IMR-90 (cell line): ENCODE data around the gene EPB41L1. TPM values are rescaled to one million over a fixed set of nuclear protein-coding genes. Genes with fewer than 3 reads are reported as not detected.

ENCODE experiments used
- ATAC-seq: fragments of 200-7000 bp; cut with Tn5 transposase; 2 replicates; pipeline ENCODE4 v1.9.1; 2020; ENCODE audit warnings: low read depth, mild to moderate bottlenecking, moderate library complexity
- BruUV-seq: library from RNA; stranded (reverse); fragments of 400-500 nt; replicated peaks from 2 replicates; lab custom pipeline; 2021; lab: Mats Ljungman, UMichigan
- CTCF ChIA-PET: fragments of 300-600 bp; formaldehyde crosslinking; extraction: SDS; loops from one replicate; lab custom pipeline; 2021; ENCODE audit warnings: antibody characterized with exemption; lab: Yijun Ruan, JAX
- POLR2A ChIA-PET: fragments of 300-600 bp; sonication (Branson Sonifier 250); formaldehyde crosslinking; loops from one replicate; lab custom pipeline; 2022; ENCODE audit warnings: antibody characterized with exemption; ENCODE audit not compliant: unreplicated experiment; lab: Charles Lee
- DNase-seq: peaks from one replicate; pipeline ENCODE4 v3.0.0; 2013
- H2AFZ ChIP-seq: replicated peaks from 2 replicates; pipeline ENCODE3; 2013; ENCODE audit warnings: low read length, mild to moderate bottlenecking; ENCODE audit not compliant: poor library complexity
- H2AK5ac ChIP-seq: 2 replicates; pipeline ENCODE4 v1.6.1; 2013; ENCODE audit warnings: low read depth, low read length, inconsistent platforms
- H2AK9ac ChIP-seq: replicated peaks from 2 replicates; pipeline ENCODE3; 2013; ENCODE audit warnings: mild to moderate bottlenecking, low read depth, low read length, moderate library complexity; ENCODE audit not compliant: poor library complexity
- H2BK120ac ChIP-seq: 2 replicates; pipeline ENCODE4 v1.6.1; 2013; ENCODE audit warnings: low read depth, low read length, inconsistent platforms
- H2BK15ac ChIP-seq: 3 replicates; pipeline ENCODE4 v1.6.1; 2013; ENCODE audit warnings: low read depth, low read length, inconsistent platforms
- H2BK20ac ChIP-seq: 2 replicates; pipeline ENCODE4 v1.6.1; 2013; ENCODE audit warnings: low read depth, mild to moderate bottlenecking, inconsistent platforms, low read length, moderate library complexity
- H2BK5ac ChIP-seq: 2 replicates; pipeline ENCODE4 v1.6.1; 2013; ENCODE audit warnings: mild to moderate bottlenecking, low read depth, low read length, inconsistent platforms; ENCODE audit not compliant: poor library complexity, severe bottlenecking
- H3K14ac ChIP-seq: replicated peaks from 2 replicates; pipeline ENCODE4 v1.6.1; 2013; ENCODE audit warnings: low read depth, low read length, inconsistent platforms
- H3K18ac ChIP-seq: 2 replicates; pipeline ENCODE4 v1.6.1; 2013; ENCODE audit warnings: low read depth, low read length, control low read depth
- H3K23ac ChIP-seq: 2 replicates; pipeline ENCODE4 v1.6.1; 2013; ENCODE audit warnings: low read depth, low read length, inconsistent platforms
- H3K27ac ChIP-seq: 2 replicates; pipeline ENCODE4 v1.5.1; 2013; ENCODE audit warnings: mild to moderate bottlenecking, control low read depth, low read length; ENCODE audit not compliant: insufficient read depth
- H3K27me3 ChIP-seq: 2 replicates; pipeline ENCODE4 v1.6.1; 2013; ENCODE audit warnings: low read length; ENCODE audit not compliant: control insufficient read depth, insufficient read depth
- H3K36me3 ChIP-seq: 2 replicates; pipeline ENCODE4 v1.6.1; 2013; ENCODE audit warnings: low read length, mixed read lengths; ENCODE audit not compliant: control insufficient read depth, insufficient read depth
- H3K4ac ChIP-seq: 2 replicates; pipeline ENCODE4 v1.6.1; 2013; ENCODE audit warnings: low read depth, low read length, inconsistent platforms
- H3K4me1 ChIP-seq: 2 replicates; pipeline ENCODE4 v1.6.1; 2013; ENCODE audit warnings: low read length, mixed read lengths; ENCODE audit not compliant: control insufficient read depth, insufficient read depth
- H3K4me2 ChIP-seq: 2 replicates; pipeline ENCODE4 v1.6.1; 2013; ENCODE audit warnings: low read depth, mild to moderate bottlenecking, control low read depth, low read length, moderate library complexity
- H3K4me3 ChIP-seq: 2 replicates; pipeline ENCODE4 v1.5.1; 2013; ENCODE audit warnings: low read depth, mild to moderate bottlenecking, control low read depth, low read length, moderate library complexity; ENCODE audit not compliant: insufficient read depth
- H3K56ac ChIP-seq: 2 replicates; pipeline ENCODE4 v1.6.1; 2013; ENCODE audit warnings: low read length, inconsistent platforms; ENCODE audit not compliant: insufficient read depth; ENCODE audit errors: extremely low read depth
- H3K79me1 ChIP-seq, 2 experiments: 2 replicates each; pipeline ENCODE4 v1.6.1; 2013; ENCODE audit warnings: low read length in 2 of 2, inconsistent platforms in 1 of 2, low read depth in 1 of 2
- H3K9ac ChIP-seq: 2 replicates; pipeline ENCODE4 v1.6.1; 2013; ENCODE audit warnings: low read depth, low read length, control low read depth
- H3K9me1 ChIP-seq: 2 replicates; pipeline ENCODE4 v1.6.1; 2013; ENCODE audit warnings: low read length, inconsistent platforms; ENCODE audit not compliant: insufficient read depth
- H3K9me3 ChIP-seq: 2 replicates; pipeline ENCODE4 v1.6.1; 2013; ENCODE audit warnings: low read length; ENCODE audit not compliant: control insufficient read depth, insufficient read depth
- H4K20me1 ChIP-seq: 2 replicates; pipeline ENCODE4 v1.6.1; 2013; ENCODE audit warnings: low read length, inconsistent platforms; ENCODE audit not compliant: insufficient read depth
- H4K5ac ChIP-seq: 2 replicates; pipeline ENCODE4 v1.6.1; 2013; ENCODE audit warnings: mild to moderate bottlenecking, low read depth, low read length, control low read depth
- H4K8ac ChIP-seq, 2 experiments: 2 replicates each; pipeline ENCODE4 v1.6.1; 2013; ENCODE audit warnings: low read depth in 2 of 2, low read length in 2 of 2, control low read depth in 1 of 2, inconsistent platforms in 1 of 2
- H4K91ac ChIP-seq: 2 replicates; pipeline ENCODE4 v1.6.1; 2013; ENCODE audit warnings: low read depth, low read length, inconsistent platforms; ENCODE audit not compliant: insufficient read depth
- RAD21 ChIP-seq: IDR thresholded peaks from 2 replicates; pipeline ENCODE4 v1.6.1; 2012; ENCODE audit warnings: low read length, improper control_type of control experiment
- WGBS, 2 experiments: methylation state at CpG; one replicate each; pipeline versions ENCODE4 v1.1.5 to v1.1.7; 2013; ENCODE audit warnings: missing lambda C conversion rate in 2 of 2; ENCODE audit not compliant: insufficient read length in 1 of 2; ENCODE audit errors: extremely low coverage in 2 of 2; 5-methylcytosine and 5-hydroxymethylcytosine counted together
- dilution Hi-C: fragments of 300-500 bp; cut with HindIII; formaldehyde crosslinking; loops from one replicate; pipeline ENCODE4 v1.14.3; 2018; ENCODE audit warnings: low sequenced_read_pairs; ENCODE audit not compliant: unreplicated experiment
- in situ Hi-C: fragments of 300-500 bp; cut with MboI; formaldehyde crosslinking; loops from 3 replicates; pipeline ENCODE4 v1.14.3; 2019; ENCODE audit warnings: low sequenced_read_pairs, inconsistent platforms, mixed read lengths
- intact Hi-C: fragments of 100-400 bp; cut with micrococcal nuclease; formaldehyde crosslinking; loops from 2 replicates; pipeline ENCODE4 v1.10.0; 2022
- polyA plus RNA-seq, 3 experiments: library from polyadenylated mRNA; depleted of rRNA; stranded (reverse); fragments of >200 nt; gene quantifications; 2 replicates each; pipeline ENCODE4 v1.2.3, GENCODE V29; 2012; ENCODE audit warnings: low replicate concordance in 1 of 3
- total RNA-seq: library from RNA; depleted of rRNA; stranded (reverse); fragments of >200 nt; gene quantifications from 2 replicates; pipeline ENCODE4 v1.2.3, GENCODE V29; 2012

EPB41L1 gene
- total and polyA plus RNA-seq, 2 of the 4 experiments (the other 2 are of a cell fraction), result 12.5 to 33.7 TPM

- H3K56ac ChIP-seq, result no peak overlapping the region
- H3K9me1 ChIP-seq, result no peaks in the 10 kb centered on the region
- no peak overlapping the region for H2BK5ac ChIP-seq
- H3K4me1 ChIP-seq, result no peaks in the 10 kb centered on the region
- intact Hi-C loops, result no loop called here
- H2BK15ac ChIP-seq, result no peak overlapping the region
- no peak overlapping the region for H4K5ac ChIP-seq
- no peak overlapping the region for H3K4me2 ChIP-seq
- WGBS, 2 experiments, result 67% methylated on average over 1 of the region's 5 CpGs; no CpG with 5 or more reads in 1 of the 2 experiments
- DNase-seq, result no peak
- CTCF ChIA-PET, result no interaction called here
- H3K18ac ChIP-seq, result no peak overlapping the region
- no peaks in the 10 kb centered on the region for H3K9me3 ChIP-seq
- BruUV-seq, result no TSS peak
- H2AK5ac ChIP-seq, result no peak overlapping the region
- H4K20me1 ChIP-seq, result no peaks in the 10 kb centered on the region
- no peak overlapping the region for H4K91ac ChIP-seq
- H3K27me3 ChIP-seq, result peaks cover 17% of the 10 kb centered on the region
- H3K27ac ChIP-seq, result no peak overlapping the region
- POLR2A ChIA-PET, result no interaction called here
- no peak overlapping the region for H2BK120ac ChIP-seq
- in situ Hi-C loops, result no loop called here
- H2BK20ac ChIP-seq, result no peak overlapping the region
- no peak overlapping the region for H2AFZ ChIP-seq
- H3K14ac ChIP-seq, result no peak overlapping the region
- H3K36me3 ChIP-seq, result no peaks in the 10 kb centered on the region
- no peak overlapping the region for H3K23ac ChIP-seq
- dilution Hi-C loops, result no loop called here
- H3K9ac ChIP-seq, result no peak overlapping the region
- no peak for ATAC-seq
- no peak overlapping the region for H3K4me3 ChIP-seq
- H2AK9ac ChIP-seq, result no peak overlapping the region
- no peak overlapping the region for H4K8ac ChIP-seq
- H3K4ac ChIP-seq, result no peak overlapping the region
- no peaks in the 10 kb centered on the region for H3K79me1 ChIP-seq
- TF ChIP-seq RAD21, result no peak
Observed at GRCh38 chr20:36106606-36107005, 47.9 kb upstream of the EPB41L1 start.
